ENCODE results near the gene DCST2. TPM values are rescaled to one million over a fixed set of nuclear protein-coding genes. Genes with fewer than 3 reads are reported as not detected.
A peak's percentile ranks its signal among the peaks of the same experiment; 100 is the strongest.

DCST2 gene
- total RNA-seq, 4 donors from 2014 or later, result 0.90 to 4.2 (median 1.7) TPM

GRCh38 chr1:155019377-155020245 lies 14.0 kb downstream of the DCST2 start:
- Histone ChIP-seq H3K27me3 (no peaks in the 10 kb centered on the region), H3K4me1 (peaks cover 0 to 50% (median 24%) of the 10 kb centered on the region in 4 donors), H3K36me3 (peaks cover 0 to 28% (median 0%) of the 10 kb centered on the region in 3 donors), H3K4me3 (no peak overlapping the region), H3K27ac (peak overlapping the region in 2 of 4 donors; percentile 97 to 99), H3K9me3 (no peaks in the 10 kb centered on the region)
- no peak for TF ChIP-seq EP300 (IDR thresholded peaks at IDR 0.05)
- no peak for TF ChIP-seq POLR2A (IDR thresholded peaks at IDR 0.05)
- TF ChIP-seq CTCF (IDR thresholded peaks at IDR 0.05), result no peak
- 67 to 71% methylated on average over 11 of the region's 11 CpGs for WGBS, 2 donors
- DNase-seq (ENCODE audit: low spot score in 2 of 2), result no peak

DNA sequence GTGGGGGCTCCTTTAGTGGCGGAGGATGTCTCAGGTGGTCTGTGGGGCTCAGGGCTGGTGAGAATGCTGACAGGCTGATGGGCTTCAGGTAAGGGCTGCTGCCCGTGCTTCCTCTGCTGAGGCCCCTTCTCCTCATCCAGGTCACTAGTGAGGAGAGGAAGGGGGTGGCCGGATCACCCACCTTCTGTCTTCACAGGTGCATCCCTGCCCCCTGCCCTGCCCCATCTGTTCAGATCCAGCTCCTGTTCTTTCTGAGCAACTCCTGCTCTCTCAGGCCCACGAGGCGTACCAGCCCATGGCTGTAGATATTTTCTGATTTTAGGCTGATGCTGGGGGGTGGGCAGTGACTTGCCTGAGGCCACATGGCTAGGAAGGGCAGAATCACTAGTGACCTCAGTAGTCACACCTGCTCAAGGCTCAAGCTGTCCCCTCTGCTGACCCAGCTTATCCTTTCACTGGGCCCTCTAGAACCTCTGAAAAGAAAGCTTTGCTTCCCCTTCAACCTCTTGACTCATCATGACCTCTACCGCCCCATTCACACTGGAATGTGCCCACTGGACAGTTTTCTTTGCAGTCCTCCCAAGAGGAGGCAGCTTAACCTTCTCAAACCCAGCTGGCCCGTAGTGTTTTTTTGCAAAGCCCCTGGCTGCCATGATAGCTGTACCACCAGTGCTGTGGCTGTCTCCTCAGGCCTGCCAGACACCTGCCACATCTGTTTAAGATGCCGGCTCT lies 14.8 kb downstream of the DCST2 start:
- no peaks in the 10 kb centered on the region for H3K27me3 ChIP-seq
- H3K9me3 ChIP-seq, result no peaks in the 10 kb centered on the region
- peaks cover 0 to 53% (median 27%) of the 10 kb centered on the region in 4 donors for H3K4me1 ChIP-seq
- H3K4me3 ChIP-seq, result no peak overlapping the region
- peak overlapping the region; percentile 86 to 99 (median 97) for H3K27ac ChIP-seq
- H3K36me3 ChIP-seq, result peaks cover 0 to 31% (median 0%) of the 10 kb centered on the region in 3 donors
- no peak for DNase-seq (ENCODE audit: low spot score in 2 of 2)
- 70 to 71% methylated on average over 8 of the region's 8 CpGs for WGBS, 2 donors
- TF ChIP-seq POLR2A (IDR thresholded peaks at IDR 0.05) (no peak), EP300 (IDR thresholded peaks at IDR 0.05) (no peak), CTCF (IDR thresholded peaks at IDR 0.05) (no peak)

- DNase-seq (ENCODE audit: low spot score in 2 of 2), result no peak
- Histone ChIP-seq H3K27ac (peak overlapping the region; percentile 86 to 99 (median 97)), H3K4me3 (peak overlapping the region; percentile 34 to 56 (median 38)), H3K36me3 (peaks cover 0 to 28% (median 0%) of the 10 kb centered on the region in 3 donors), H3K9me3 (no peaks in the 10 kb centered on the region), H3K27me3 (no peaks in the 10 kb centered on the region), H3K4me1 (peaks cover 0 to 61% (median 33%) of the 10 kb centered on the region in 4 donors)
- no peak for TF ChIP-seq EP300 (IDR thresholded peaks at IDR 0.05)
- TF ChIP-seq CTCF (IDR thresholded peaks at IDR 0.05), result no peak
- no peak for TF ChIP-seq POLR2A (IDR thresholded peaks at IDR 0.05)
- 42 to 49% methylated on average over 6 of the region's 6 CpGs for WGBS, 2 donors
These were observed 15.7 kb downstream of the DCST2 start for GRCh38 chr1:155017946-155018316.

DNA sequence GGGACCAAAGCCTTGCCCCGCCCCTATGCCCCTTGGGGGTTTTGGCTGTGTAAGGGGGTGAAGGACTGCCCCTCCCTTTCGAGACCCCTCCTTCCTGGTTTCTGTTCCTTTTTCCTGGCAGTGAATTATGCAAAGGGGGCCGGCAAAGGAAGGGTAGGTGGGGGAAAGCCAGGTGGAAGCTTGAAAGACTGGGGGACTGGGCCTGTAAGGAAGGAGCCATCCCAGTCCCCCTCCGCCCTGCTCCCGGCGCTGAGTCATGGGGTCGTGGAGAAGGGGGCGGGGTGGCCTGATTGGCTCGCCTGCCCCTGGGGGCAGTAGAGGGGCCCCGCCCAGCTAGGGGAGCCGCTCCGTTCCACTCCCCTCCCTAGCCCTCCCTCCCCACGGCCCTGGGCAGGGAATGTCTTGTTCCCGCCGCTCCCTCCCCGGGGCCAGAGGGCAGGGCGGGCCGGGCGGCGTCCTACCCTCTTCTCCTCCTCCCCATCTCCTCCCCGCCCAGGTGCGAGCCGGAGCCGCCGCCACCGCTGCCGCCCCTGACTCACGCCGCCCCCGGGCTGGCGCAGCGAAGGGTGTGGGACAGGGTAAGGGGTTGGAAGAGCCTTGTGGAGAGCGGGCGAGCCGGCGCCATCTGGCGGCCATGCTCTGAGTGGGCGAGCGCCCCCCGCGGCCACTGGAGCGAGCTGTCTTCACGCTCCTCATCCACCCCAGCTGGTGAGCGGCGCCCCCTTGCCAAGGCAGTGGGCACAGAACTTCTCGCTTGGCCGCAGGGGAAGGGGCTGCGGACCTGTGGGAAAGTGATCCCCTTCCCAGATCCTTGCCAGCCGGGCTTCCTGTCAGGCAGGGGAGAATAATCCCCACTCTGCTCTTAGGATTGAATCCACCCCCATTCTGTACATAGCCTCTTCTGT lies 16.3 kb downstream of the DCST2 start:
- no peaks in the 10 kb centered on the region for H3K27me3 ChIP-seq
- H3K4me1 ChIP-seq, result peaks cover 0 to 64% (median 39%) of the 10 kb centered on the region in 4 donors
- WGBS, 2 donors, result 2 to 3% methylated on average over 22 to 33 of the region's 49 CpGs

More for the DNA sequence above, 16.3 kb downstream of the DCST2 start:
- H3K27ac ChIP-seq, result peak overlapping the region; percentile 86 to 99 (median 97)
- H3K36me3 ChIP-seq, result peaks cover 0 to 24% (median 0%) of the 10 kb centered on the region in 3 donors
- peak overlapping the region; percentile 34 to 56 (median 38) for H3K4me3 ChIP-seq
- TF ChIP-seq POLR2A (IDR thresholded peaks at IDR 0.05) (peak; percentile 36 to 63), EP300 (IDR thresholded peaks at IDR 0.05) (peak; percentile 95 to 98), CTCF (IDR thresholded peaks at IDR 0.05) (peak; percentile 96 to 100 (median 99))
- DNase-seq (ENCODE audit: low spot score in 2 of 2), result peak; percentile 78 to 88
- H3K9me3 ChIP-seq, result no peaks in the 10 kb centered on the region
